Measurements from ENCODE around the gene ELMOD3.
"Not testable (repeated sequence)": the region's sequence is repeated elsewhere in the genome, so short reads cannot be mapped to it uniquely, and the experiment has no call there.

ELMOD3 gene

GRCh38 chr2:85435220-85435958, 80.8 kb downstream of the ELMOD3 start:
- H3K9ac ChIP-seq: peak overlapping the region in 9 of 11 experiments; percentile 3 to 88 (median 49); a peak in 16 of 22 replicates
- H3K9me3 ChIP-seq (replicated peaks in 1 of 11): no peaks in the 10 kb centered on the region
- H3K4me2 ChIP-seq: peak overlapping the region; percentile 80 to 95 (median 90)
- peaks cover 80 to 91% (median 84%) of the 10 kb centered on the region in 10 experiments for H3K4me1 ChIP-seq
- no peaks in the 10 kb centered on the region for H3K36me3 ChIP-seq
- H3K27ac ChIP-seq: peak overlapping the region; percentile 42 to 98 (median 94); a peak in 21 of 22 replicates
- no peak for TF ChIP-seq Cebpa-rat (IDR thresholded peaks at IDR 0.05)
- no peaks in the 10 kb centered on the region for H3K27me3 ChIP-seq
- no peaks in the 10 kb centered on the region for H4K20me1 ChIP-seq
- no peak overlapping the region; a peak in 2 of 20 replicates for H3K4me3 ChIP-seq

GRCh38 chr2:85435981-85436835, 81.6 kb downstream of the ELMOD3 start:
- Histone ChIP-seq H3K36me3 (no peaks in the 10 kb centered on the region), H3K27ac (peak overlapping the region; percentile 83 to 98 (median 94)), H3K4me2 (peak overlapping the region; percentile 80 to 95 (median 90)), H3K9me3 (replicated peaks in 1 of 11) (no peaks in the 10 kb centered on the region), H4K20me1 (no peaks in the 10 kb centered on the region), H3K4me1 (peaks cover 72 to 83% (median 77%) of the 10 kb centered on the region in 10 experiments), H3K27me3 (no peaks in the 10 kb centered on the region), H3K4me3 (no peak overlapping the region; a peak in 2 of 20 replicates), H3K9ac (peak overlapping the region; percentile 80 to 92 (median 86); a peak in 19 of 22 replicates)
- TF ChIP-seq Cebpa-rat (IDR thresholded peaks at IDR 0.05): no peak

GRCh38 chr2:85436836-85437487, 82.4 kb downstream of the ELMOD3 start:
- H3K4me3 ChIP-seq: peak overlapping the region in 9 of 10 experiments; percentile 27 to 63 (median 46); a peak in 9 of 20 replicates
- H3K27me3 ChIP-seq: no peaks in the 10 kb centered on the region
- peak overlapping the region; percentile 83 to 98 (median 94) for H3K27ac ChIP-seq
- H3K9ac ChIP-seq: peak overlapping the region; percentile 80 to 92 (median 86)
- TF ChIP-seq Cebpa-rat (IDR thresholded peaks at IDR 0.05): no peak
- peaks cover 64 to 87% (median 73%) of the 10 kb centered on the region in 10 experiments for H3K4me1 ChIP-seq
- H4K20me1 ChIP-seq: no peaks in the 10 kb centered on the region
- H3K9me3 ChIP-seq (replicated peaks in 1 of 11): no peaks in the 10 kb centered on the region
- peak overlapping the region; percentile 80 to 95 (median 90) for H3K4me2 ChIP-seq
- H3K36me3 ChIP-seq: no peaks in the 10 kb centered on the region

GRCh38 chr2:85437488-85438200, 83.1 kb downstream of the ELMOD3 start:
- H3K9me3 ChIP-seq (replicated peaks in 1 of 11): no peaks in the 10 kb centered on the region
- peak overlapping the region; percentile 80 to 95 (median 90) for H3K4me2 ChIP-seq
- no peaks in the 10 kb centered on the region for H3K36me3 ChIP-seq
- H3K27ac ChIP-seq: peak overlapping the region; percentile 83 to 98 (median 94)
- H3K9ac ChIP-seq: peak overlapping the region; percentile 80 to 92 (median 86)
- no peak for TF ChIP-seq Cebpa-rat (IDR thresholded peaks at IDR 0.05)
- H3K27me3 ChIP-seq: no peaks in the 10 kb centered on the region
- H3K4me1 ChIP-seq: peaks cover 61 to 94% (median 71%) of the 10 kb centered on the region in 10 experiments
- H4K20me1 ChIP-seq: no peaks in the 10 kb centered on the region
- peak overlapping the region; percentile 27 to 63 (median 46); a peak in 15 of 20 replicates for H3K4me3 ChIP-seq

GRCh38 chr2:85438201-85439024, 83.8 kb downstream of the ELMOD3 start:
- Histone ChIP-seq H3K4me3 (peak overlapping the region in 8 of 10 experiments; percentile 39 to 63 (median 46); a peak in 15 of 20 replicates), H3K36me3 (no peaks in the 10 kb centered on the region), H3K27me3 (no peaks in the 10 kb centered on the region), H3K4me2 (peak overlapping the region; percentile 80 to 95 (median 90)), H3K27ac (peak overlapping the region; percentile 83 to 98 (median 94)), H4K20me1 (no peaks in the 10 kb centered on the region), H3K9ac (peak overlapping the region; percentile 80 to 92 (median 86)), H3K9me3 (replicated peaks in 1 of 11) (no peaks in the 10 kb centered on the region), H3K4me1 (peaks cover 53 to 91% (median 63%) of the 10 kb centered on the region in 10 experiments)
- no peak for TF ChIP-seq Cebpa-rat (IDR thresholded peaks at IDR 0.05)

- Histone ChIP-seq H3K27me3 (no peaks in the 10 kb centered on the region), H3K9me3 (replicated peaks in 1 of 11) (no peaks in the 10 kb centered on the region), H3K27ac (peak overlapping the region in 10 of 11 experiments; percentile 83 to 98 (median 94); a peak in 20 of 22 replicates), H3K36me3 (no peaks in the 10 kb centered on the region), H3K4me1 (peaks cover 47 to 85% (median 57%) of the 10 kb centered on the region in 10 experiments), H3K4me3 (peak overlapping the region in 1 of 10 experiments; percentile 47; a peak in 1 of 20 replicates), H4K20me1 (no peaks in the 10 kb centered on the region), H3K4me2 (peak overlapping the region; percentile 80 to 95 (median 90)), H3K9ac (peak overlapping the region; percentile 80 to 92 (median 86); a peak in 21 of 22 replicates)
- TF ChIP-seq Cebpa-rat (IDR thresholded peaks at IDR 0.05): no peak
Observed at GRCh38 chr2:85439025-85439472, 84.5 kb downstream of the ELMOD3 start.

- not testable (repeated sequence) for H3K4me3 ChIP-seq; H3K27me3 ChIP-seq; H3K9me3 ChIP-seq (replicated peaks in 1 of 11); H4K20me1 ChIP-seq; H3K36me3 ChIP-seq
- peak overlapping the region in 9 of 11 experiments; percentile 80 to 95 (median 90); a peak in 17 of 22 replicates for H3K4me2 ChIP-seq
- H3K4me1 ChIP-seq: peaks cover 42 to 80% (median 52%) of the 10 kb centered on the region in 10 experiments
- H3K9ac ChIP-seq: 0 out of 22 replicates have a peak overlapping the region, but pooled peaks of 3 of the 11 experiments have one; percentile 1 to 88 (median 85)
- peak overlapping the region in 6 of 11 experiments; percentile 91 to 98 (median 95); a peak in 8 of 22 replicates for H3K27ac ChIP-seq
Observed at GRCh38 chr2:85439569-85439968, 85.0 kb downstream of the ELMOD3 start.
